Thyroid gland (tissue), 4 donors: ENCODE data around the gene DUOX1.

Experiments used
- CTCF ChIP-seq, 6 experiments: fragments of 200-600 bp in 3 of 6; fragments of 450-650 bp in 3 of 6; sonication (generic) in 3 of 6; IDR thresholded peaks; one replicate each; pipeline ENCODE4 v1.5.1; 2016 to 2019; ENCODE audit warnings: antibody characterized with exemption in 6 of 6, mild to moderate bottlenecking in 2 of 6, inconsistent platforms in 1 of 6, moderate library complexity in 1 of 6
- POLR2A ChIP-seq, 2 donors: fragments of 450-650 bp; IDR thresholded peaks; one replicate each; pipeline ENCODE4 v1.6.1; 2017; ENCODE audit warnings: antibody characterized with exemption in 2 of 2, mild to moderate bottlenecking in 2 of 2, moderate library complexity in 1 of 2

GRCh38 chr15:45185069-45185779 is 55.4 kb downstream of the DUOX1 start:
- TF ChIP-seq POLR2A (IDR thresholded peaks at IDR 0.05) (no peak), CTCF (IDR thresholded peaks at IDR 0.05) (no peak)
